DND-41 (cell line): ENCODE data around the gene FSIP2.

Experiments used
- CTCF ChIP-seq: IDR thresholded peaks from 2 replicates; pipeline ENCODE4 v1.5.1; 2012; ENCODE audit warnings: borderline replicate concordance, low read length, moderate library complexity, mild to moderate bottlenecking; ENCODE audit not compliant: poor library complexity, severe bottlenecking; ENCODE audit errors: extremely low read depth
- EZH2 ChIP-seq: IDR thresholded peaks from 3 replicates; pipeline ENCODE4 v1.6.1; 2012; ENCODE audit warnings: borderline replicate concordance, low read depth, mild to moderate bottlenecking, moderate library complexity, low read length, inconsistent platforms; ENCODE audit not compliant: severe bottlenecking

DNA sequence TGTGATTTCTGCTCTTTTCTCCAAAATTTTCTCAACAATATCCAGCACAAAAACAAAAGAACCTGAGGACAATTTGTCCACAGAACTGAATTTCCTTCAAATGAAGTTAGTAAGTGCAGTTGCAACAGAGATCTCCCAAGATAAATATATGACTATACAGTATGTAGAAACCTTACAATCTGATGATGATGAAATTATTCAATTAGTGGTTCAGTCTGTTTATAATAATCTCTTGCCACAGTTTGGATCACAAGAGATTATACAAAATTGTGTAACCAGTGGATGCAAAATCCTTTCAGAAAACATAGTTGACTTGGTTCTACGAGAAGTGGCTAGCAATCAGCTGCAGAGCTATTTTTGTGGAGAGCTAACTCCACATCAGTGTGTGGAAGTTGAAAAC lies 68.7 kb downstream of the FSIP2 start:
- TF ChIP-seq CTCF (no peak), EZH2 (no peak)
